Measurements from ENCODE around the gene RALGAPB. TPM values are rescaled to one million over a fixed set of nuclear protein-coding genes. Genes with fewer than 3 reads are reported as not detected.

The RALGAPB gene
- total and polyA plus RNA-seq, 2 of the 13 experiments (the other 11 are each of a cell fraction or from before 2014, with no cell fraction given) = 17.6 to 30.6 TPM

- 0 out of 2 replicates have a peak, but pooled peaks have one; percentile 18 for TF ChIP-seq SKIL (CRISPR knock-in tag; IDR thresholded peaks at IDR 0.05; ENCODE audit: borderline replicate concordance)
- TF ChIP-seq MAFK (conservative IDR thresholded peaks at IDR 0.05 in 1 of 2, IDR thresholded peaks at IDR 0.05 in 1 of 2; ENCODE audit: low read length in 2 of 2) = no peak
- TF ChIP-seq KDM5A (IDR thresholded peaks at IDR 0.05; ENCODE audit: borderline replicate concordance, low read length) = no peak
- no peak for TF ChIP-seq HNRNPUL1 (IDR thresholded peaks at IDR 0.05; ENCODE audit: low read depth, low read length)
- no peak for TF ChIP-seq ZSCAN22 (CRISPR knock-in tag; IDR thresholded peaks at IDR 0.05)
- no peak for TF ChIP-seq RAD21 (CRISPR knock-in tag; IDR thresholded peaks at IDR 0.05)
- no peak for TF ChIP-seq SALL1 (CRISPR knock-in tag; IDR thresholded peaks at IDR 0.05)
These were observed 154.4 kb downstream of the RALGAPB start (continued) for GRCh38 chr20:38626921-38627659.

MicroRNAs encoded within 50 kb of the gene (microRNA counts, 767-probe panel; counts per million panel counts)
- not detected for microRNA hsa-miR-548o-3p

Small RNAs within 50 kb of the gene (microRNA-seq; reads per million reads assigned to microRNA genes)
- gene MIR548O2 = not detected

Small RNAs within 50 kb of the gene (small RNA-seq; reads per million reads assigned to genes)
- gene MIR548O2 (ENCODE audit: insufficient read depth in 2 of 3, insufficient read length in 3 of 3, low read depth in 2 of 3, low replicate concordance in 1 of 3) (0 reads per million in 3 experiments), gene RF00056 (ENCODE audit: insufficient read depth in 2 of 3, insufficient read length in 3 of 3, low read depth in 2 of 3, low replicate concordance in 1 of 3) (0 reads per million in 3 experiments), gene SNORA60 (ENCODE audit: insufficient read depth in 2 of 3, insufficient read length in 3 of 3, low read depth in 2 of 3, low replicate concordance in 1 of 3) (0.98 to 14.5 (median 3.7) reads per million in 3 experiments), gene SNORA71A (ENCODE audit: insufficient read depth in 2 of 3, insufficient read length in 3 of 3, low read depth in 2 of 3, low replicate concordance in 1 of 3) (13.5 to 19.3 (median 16.3) reads per million in 3 experiments), gene SNORA71B (ENCODE audit: insufficient read depth in 2 of 3, insufficient read length in 3 of 3, low read depth in 2 of 3, low replicate concordance in 1 of 3) (127 to 881 (median 441) reads per million in 3 experiments), gene SNORA71C (ENCODE audit: insufficient read depth in 2 of 3, insufficient read length in 3 of 3, low read depth in 2 of 3, low replicate concordance in 1 of 3) (0.61 to 1.3 (median 0.97) reads per million in 3 experiments), gene SNORA71D (ENCODE audit: insufficient read depth in 2 of 3, insufficient read length in 3 of 3, low read depth in 2 of 3, low replicate concordance in 1 of 3) (30.2 to 79.3 (median 48.5) reads per million in 3 experiments), gene SNORA71E (ENCODE audit: insufficient read depth in 2 of 3, insufficient read length in 3 of 3, low read depth in 2 of 3, low replicate concordance in 1 of 3) (0 reads per million in 3 experiments)

Other genes starting within 250 kb of the RALGAPB start
- gene KIAA1755, start 212.1 kb upstream of the RALGAPB start, total RNA-seq (2016; rRNA removed; fragmentation: Illumina TruSeq; extraction: Trizol) = 0.04 and 0.07 TPM in 2 replicates
- gene KIAA1755, start 212.1 kb upstream of the RALGAPB start, polyA plus RNA-seq (2011; rRNA removed) = not detected in 2 replicates
- gene BPI, start 168.7 kb upstream of the RALGAPB start, total RNA-seq (2016; rRNA removed; fragmentation: Illumina TruSeq; extraction: Trizol) = not detected in 2 replicates
- not detected in 2 replicates for gene BPI, start 168.7 kb upstream of the RALGAPB start, polyA plus RNA-seq (2011; rRNA removed)
- gene LBP, start 126.4 kb upstream of the RALGAPB start, total RNA-seq (2016; rRNA removed; fragmentation: Illumina TruSeq; extraction: Trizol) = 0.20 TPM in 1 of 2 replicates, not detected in the other
- gene LBP, start 126.4 kb upstream of the RALGAPB start, polyA plus RNA-seq (2011; rRNA removed) = 0.07 and 0.26 TPM in 2 replicates
- gene SNHG17, start 37.5 kb upstream of the RALGAPB start, total RNA-seq (2016; rRNA removed; fragmentation: Illumina TruSeq; extraction: Trizol) = 15.6 and 26.2 TPM in 2 replicates
- gene SNHG17, start 37.5 kb upstream of the RALGAPB start, polyA plus RNA-seq (2011; rRNA removed) = 41.2 and 44.8 TPM in 2 replicates
- 0.15 and 0.28 TPM in 2 replicates for gene ADIG, start 108.4 kb downstream of the RALGAPB start, total RNA-seq (2016; rRNA removed; fragmentation: Illumina TruSeq; extraction: Trizol)
- gene ADIG, start 108.4 kb downstream of the RALGAPB start, polyA plus RNA-seq (2011; rRNA removed) = 0.10 TPM in 1 of 2 replicates, not detected in the other
- gene ARHGAP40, start 129.0 kb downstream of the RALGAPB start, total RNA-seq (2016; rRNA removed; fragmentation: Illumina TruSeq; extraction: Trizol) = 0.44 and 0.75 TPM in 2 replicates
- gene ARHGAP40, start 129.0 kb downstream of the RALGAPB start, polyA plus RNA-seq (2011; rRNA removed) = 2.1 and 2.7 TPM in 2 replicates